Vagina (tissue), 2 donors: ENCODE results near the gene GKN1.

Experiments used
- POLR2A ChIP-seq, 2 donors: fragments of 450-650 bp; IDR thresholded peaks; one replicate each; pipeline ENCODE4 v1.6.1; 2017; ENCODE audit warnings: antibody characterized with exemption in 2 of 2, mild to moderate bottlenecking in 2 of 2, moderate library complexity in 2 of 2
- POLR2AphosphoS5 ChIP-seq, 2 donors: sonication (generic); formaldehyde crosslinking; IDR thresholded peaks; one replicate each; pipeline ENCODE4 v1.9.0; 2017; ENCODE audit warnings: antibody characterized with exemption in 2 of 2, mild to moderate bottlenecking in 2 of 2, low read depth in 1 of 2; ENCODE audit not compliant: insufficient read depth in 1 of 2
- TF ChIP-seq, protein P1 (sequence below), 3 experiments: fragments of 450-650 bp in 2 of 3; fragments of 200-600 bp in 1 of 3; sonication (generic) in 1 of 3; IDR thresholded peaks; one replicate each; pipeline ENCODE4 v1.5.1; 2017 to 2019; ENCODE audit warnings: antibody characterized with exemption in 3 of 3, mild to moderate bottlenecking in 2 of 3, moderate library complexity in 2 of 3

DNA sequence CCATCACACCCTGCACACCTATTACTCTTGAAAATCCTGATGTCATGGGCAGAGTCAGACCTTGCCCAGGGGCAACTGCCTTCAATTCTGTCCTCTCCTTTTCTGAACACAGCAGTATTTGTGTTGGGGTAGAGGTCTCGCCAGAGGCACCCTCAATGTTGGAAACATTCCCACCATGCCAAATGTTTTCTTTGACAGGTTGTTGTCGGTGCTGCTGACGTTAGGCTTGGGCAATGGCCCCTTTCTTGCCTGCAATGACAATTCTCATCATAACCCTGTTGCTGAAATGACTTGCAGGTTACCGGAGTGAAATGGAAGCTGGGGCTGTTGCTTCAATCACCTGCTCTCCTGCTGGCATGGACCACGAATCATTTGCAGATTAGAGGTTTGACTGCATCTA, 17.9 kb downstream of the GKN1 start:
- TF ChIP-seq, protein P1, sequence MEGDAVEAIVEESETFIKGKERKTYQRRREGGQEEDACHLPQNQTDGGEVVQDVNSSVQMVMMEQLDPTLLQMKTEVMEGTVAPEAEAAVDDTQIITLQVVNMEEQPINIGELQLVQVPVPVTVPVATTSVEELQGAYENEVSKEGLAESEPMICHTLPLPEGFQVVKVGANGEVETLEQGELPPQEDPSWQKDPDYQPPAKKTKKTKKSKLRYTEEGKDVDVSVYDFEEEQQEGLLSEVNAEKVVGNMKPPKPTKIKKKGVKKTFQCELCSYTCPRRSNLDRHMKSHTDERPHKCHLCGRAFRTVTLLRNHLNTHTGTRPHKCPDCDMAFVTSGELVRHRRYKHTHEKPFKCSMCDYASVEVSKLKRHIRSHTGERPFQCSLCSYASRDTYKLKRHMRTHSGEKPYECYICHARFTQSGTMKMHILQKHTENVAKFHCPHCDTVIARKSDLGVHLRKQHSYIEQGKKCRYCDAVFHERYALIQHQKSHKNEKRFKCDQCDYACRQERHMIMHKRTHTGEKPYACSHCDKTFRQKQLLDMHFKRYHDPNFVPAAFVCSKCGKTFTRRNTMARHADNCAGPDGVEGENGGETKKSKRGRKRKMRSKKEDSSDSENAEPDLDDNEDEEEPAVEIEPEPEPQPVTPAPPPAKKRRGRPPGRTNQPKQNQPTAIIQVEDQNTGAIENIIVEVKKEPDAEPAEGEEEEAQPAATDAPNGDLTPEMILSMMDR (IDR thresholded peaks at IDR 0.05): no peak
- TF ChIP-seq POLR2A (IDR thresholded peaks at IDR 0.05): no peak
- no peak for TF ChIP-seq POLR2AphosphoS5 (IDR thresholded peaks at IDR 0.05; ENCODE audit: insufficient read depth in 1 of 2, low read depth in 1 of 2)
